HepG2 (cell line): ENCODE results near the gene HMCN2. TPM values are rescaled to one million over a fixed set of nuclear protein-coding genes. Genes with fewer than 3 reads are reported as not detected.

ENCODE experiments used
- ATAD3A ChIP-seq: sonication (generic); formaldehyde crosslinking; IDR thresholded peaks from 2 replicates; pipeline ENCODE4 v1.4.0; 2020; ENCODE audit warnings: missing genetic modification reagents
- GLI4 ChIP-seq: sonication (generic); formaldehyde crosslinking; IDR thresholded peaks from 2 replicates; pipeline ENCODE4 v1.5.1; 2020; ENCODE audit warnings: missing genetic modification reagents, mild to moderate bottlenecking, moderate library complexity, borderline replicate concordance
- KLF12 ChIP-seq: sonication (generic); formaldehyde crosslinking; IDR thresholded peaks from 2 replicates; pipeline ENCODE4 v1.4.0; 2020; ENCODE audit warnings: missing genetic modification reagents, borderline replicate concordance
- KLF13 ChIP-seq: sonication (generic); formaldehyde crosslinking; IDR thresholded peaks from 2 replicates; pipeline ENCODE4 v1.4.0; 2020; ENCODE audit warnings: mild to moderate bottlenecking, missing genetic modification reagents
- MAF1 ChIP-seq: sonication (generic); formaldehyde crosslinking; IDR thresholded peaks from 2 replicates; pipeline ENCODE4 v1.5.0; 2020; ENCODE audit warnings: missing genetic modification reagents, borderline replicate concordance
- MAFF ChIP-seq: IDR thresholded peaks from 2 replicates; pipeline ENCODE4 v1.6.1; 2011; ENCODE audit warnings: low read depth, low read length, improper control_type of control experiment
- NFKBIZ ChIP-seq: IDR thresholded peaks from 2 replicates; pipeline ENCODE4 v1.6.1; 2018; ENCODE audit warnings: missing genetic modification reagents, missing compliant biosample characterization
- PHF8 ChIP-seq: sonication (generic); formaldehyde crosslinking; IDR thresholded peaks from 2 replicates; pipeline ENCODE4 v1.5.0; 2020; ENCODE audit warnings: missing genetic modification reagents
- SMAD3 ChIP-seq: sonication (generic); formaldehyde crosslinking; IDR thresholded peaks from 2 replicates; pipeline ENCODE4 v1.4.0; 2020; ENCODE audit warnings: missing genetic modification reagents
- TSC22D2 ChIP-seq: sonication (generic); formaldehyde crosslinking; IDR thresholded peaks from 2 replicates; pipeline ENCODE4 v1.5.1; 2020; ENCODE audit warnings: missing genetic modification reagents, mild to moderate bottlenecking, borderline replicate concordance
- YEATS4 ChIP-seq: sonication (generic); formaldehyde crosslinking; IDR thresholded peaks from 2 replicates; pipeline ENCODE4 v1.4.0; 2020; ENCODE audit warnings: missing genetic modification reagents, borderline replicate concordance
- ZBTB7A ChIP-seq: sonication (generic); formaldehyde crosslinking; IDR thresholded peaks from 2 replicates; pipeline ENCODE4 v1.8.0; 2022; ENCODE audit warnings: mild to moderate bottlenecking, missing genetic modification reagents
- ZNF124 ChIP-seq: sonication (generic); formaldehyde crosslinking; IDR thresholded peaks from 2 replicates; pipeline ENCODE4 v1.4.0; 2020; ENCODE audit warnings: missing genetic modification reagents
- ZNF235 ChIP-seq: sonication (generic); formaldehyde crosslinking; IDR thresholded peaks from 2 replicates; pipeline ENCODE4 v1.8.1; 2023; ENCODE audit warnings: mild to moderate bottlenecking, missing genetic modification reagents, borderline replicate concordance
- ZNF773 ChIP-seq: sonication (generic); formaldehyde crosslinking; IDR thresholded peaks from 2 replicates; pipeline ENCODE4 v1.4.0; 2020; ENCODE audit warnings: missing genetic modification reagents, borderline replicate concordance
- ZNF775 ChIP-seq: sonication (generic); formaldehyde crosslinking; IDR thresholded peaks from 2 replicates; pipeline ENCODE4 v1.4.0; 2020; ENCODE audit warnings: missing genetic modification reagents, mild to moderate bottlenecking, moderate library complexity, borderline replicate concordance
- ZNF788 ChIP-seq: sonication (generic); formaldehyde crosslinking; IDR thresholded peaks from 2 replicates; pipeline ENCODE4 v1.5.0; 2020; ENCODE audit warnings: mild to moderate bottlenecking, missing genetic modification reagents, borderline replicate concordance
- polyA plus RNA-seq, 8 experiments: library from polyadenylated mRNA; depleted of rRNA in 3 of 8; stranded (reverse) in 7 of 8; unstranded in 1 of 8; fragments of >200 nt; fragmentation: Illumina TruSeq in 4 of 8; extraction: Trizol in 4 of 8; gene quantifications; 2 replicates each; pipeline versions ENCODE4 v1.2.1 to v1.2.3, GENCODE V29; 2011 to 2016; ENCODE audit warnings: low read depth in 4 of 8, missing spikeins in 1 of 8, mixed read lengths in 1 of 8; ENCODE audit not compliant: insufficient read depth in 1 of 8
- total RNA-seq, 5 experiments: library from RNA; depleted of rRNA; stranded (reverse); fragments of >200 nt; fragmentation: Illumina TruSeq; extraction: Trizol; gene quantifications; 2 replicates each; pipeline ENCODE4 v1.2.3, GENCODE V29; 2016; ENCODE audit warnings: low read depth in 1 of 5
- TF ChIP-seq, protein P1 (sequence below): sonication (generic); formaldehyde crosslinking; IDR thresholded peaks from 2 replicates; pipeline ENCODE4 v1.5.1; 2020; ENCODE audit warnings: missing genetic modification reagents, mild to moderate bottlenecking, borderline replicate concordance
- TF ChIP-seq, protein P2 (sequence below): sonication (generic); formaldehyde crosslinking; IDR thresholded peaks from 2 replicates; pipeline ENCODE4 v1.5.0; 2020; ENCODE audit warnings: mild to moderate bottlenecking, low read depth, missing genetic modification reagents, borderline replicate concordance
- TF ChIP-seq, protein P3 (sequence below): sonication (generic); formaldehyde crosslinking; IDR thresholded peaks from 2 replicates; pipeline ENCODE4 v1.4.0; 2020; ENCODE audit warnings: missing genetic modification reagents
- TF ChIP-seq, protein P4 (sequence below): sonication (generic); formaldehyde crosslinking; IDR thresholded peaks from 2 replicates; pipeline ENCODE4 v1.5.0; 2020; ENCODE audit warnings: missing genetic modification reagents, mild to moderate bottlenecking, borderline replicate concordance

The HMCN2 gene
- total and polyA plus RNA-seq, 2 of the 13 experiments (the other 11 are each of a cell fraction or from before 2014, with no cell fraction given): 0.09 TPM; not detected in 1

DNA sequence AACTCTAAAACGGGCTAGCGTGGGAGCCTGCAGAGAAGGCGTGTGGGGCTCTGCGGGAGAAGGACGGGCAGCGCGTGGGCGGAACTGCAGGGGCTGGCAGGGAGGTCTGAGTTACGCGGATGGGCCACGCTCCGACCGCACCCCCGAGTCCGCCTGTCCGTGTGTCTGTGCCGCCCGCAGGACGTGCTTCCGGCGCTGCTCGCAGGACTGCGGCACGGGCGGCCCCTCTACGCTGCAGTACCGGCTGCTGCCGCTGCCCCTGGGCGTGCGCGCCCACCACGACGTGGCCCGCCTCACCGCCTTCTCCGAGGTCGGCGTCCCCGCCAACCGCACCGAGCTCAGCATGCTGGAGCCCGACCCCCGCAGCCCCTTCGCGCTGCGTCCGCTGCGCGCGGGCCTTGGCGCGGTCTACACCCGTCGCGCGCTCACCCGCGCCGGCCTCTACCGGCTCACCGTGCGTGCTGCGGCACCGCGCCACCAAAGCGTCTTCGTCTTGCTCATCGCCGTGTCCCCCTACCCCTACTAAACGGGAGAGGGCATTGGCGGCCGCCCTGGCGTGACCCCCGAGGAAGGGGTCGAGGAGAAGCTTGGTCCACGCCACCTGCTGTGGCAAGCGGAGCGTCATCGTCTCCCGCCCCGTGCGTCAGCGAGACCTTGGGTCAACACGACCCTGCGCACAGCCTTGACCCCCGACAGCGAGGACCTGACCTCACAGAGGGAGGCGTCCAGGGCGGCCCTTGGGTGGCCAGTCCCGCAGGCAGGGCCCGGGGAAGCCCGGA is 167.8 kb downstream of the HMCN2 start (continued):
- TF ChIP-seq YEATS4 (CRISPR knock-in tag) (peak; percentile 81), ATAD3A (no peak), ZNF235 (CRISPR knock-in tag) (no peak), GLI4 (CRISPR knock-in tag) (no peak), MAF1 (CRISPR knock-in tag) (0 out of 2 replicates have a peak, but pooled peaks have one; percentile 70), ZNF775 (CRISPR knock-in tag) (no peak), KLF12 (CRISPR knock-in tag) (peak; percentile 46; the same call in 1 of the 2 replicates), PHF8 (peak; percentile 36; the same call in 1 of the 2 replicates), ZNF773 (CRISPR knock-in tag) (no peak), MAFF (no peak), NFKBIZ (CRISPR knock-in tag) (no peak), ZNF788 (CRISPR knock-in tag) (peak; percentile 21; the same call in 1 of the 2 replicates), KLF13 (CRISPR knock-in tag) (no peak), ZNF124 (CRISPR knock-in tag) (no peak), SMAD3 (CRISPR knock-in tag) (no peak), ZBTB7A (CRISPR knock-in tag) (peak; percentile 18; the same call in 1 of the 2 replicates), TSC22D2 (CRISPR knock-in tag) (no peak)
- TF ChIP-seq, protein P1, sequence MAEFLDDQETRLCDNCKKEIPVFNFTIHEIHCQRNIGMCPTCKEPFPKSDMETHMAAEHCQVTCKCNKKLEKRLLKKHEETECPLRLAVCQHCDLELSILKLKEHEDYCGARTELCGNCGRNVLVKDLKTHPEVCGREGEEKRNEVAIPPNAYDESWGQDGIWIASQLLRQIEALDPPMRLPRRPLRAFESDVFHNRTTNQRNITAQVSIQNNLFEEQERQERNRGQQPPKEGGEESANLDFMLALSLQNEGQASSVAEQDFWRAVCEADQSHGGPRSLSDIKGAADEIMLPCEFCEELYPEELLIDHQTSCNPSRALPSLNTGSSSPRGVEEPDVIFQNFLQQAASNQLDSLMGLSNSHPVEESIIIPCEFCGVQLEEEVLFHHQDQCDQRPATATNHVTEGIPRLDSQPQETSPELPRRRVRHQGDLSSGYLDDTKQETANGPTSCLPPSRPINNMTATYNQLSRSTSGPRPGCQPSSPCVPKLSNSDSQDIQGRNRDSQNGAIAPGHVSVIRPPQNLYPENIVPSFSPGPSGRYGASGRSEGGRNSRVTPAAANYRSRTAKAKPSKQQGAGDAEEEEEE: no peak
- TF ChIP-seq, protein P2, sequence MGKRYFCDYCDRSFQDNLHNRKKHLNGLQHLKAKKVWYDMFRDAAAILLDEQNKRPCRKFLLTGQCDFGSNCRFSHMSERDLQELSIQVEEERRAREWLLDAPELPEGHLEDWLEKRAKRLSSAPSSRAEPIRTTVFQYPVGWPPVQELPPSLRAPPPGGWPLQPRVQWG (CRISPR knock-in tag): no peak
- TF ChIP-seq, protein P3, sequence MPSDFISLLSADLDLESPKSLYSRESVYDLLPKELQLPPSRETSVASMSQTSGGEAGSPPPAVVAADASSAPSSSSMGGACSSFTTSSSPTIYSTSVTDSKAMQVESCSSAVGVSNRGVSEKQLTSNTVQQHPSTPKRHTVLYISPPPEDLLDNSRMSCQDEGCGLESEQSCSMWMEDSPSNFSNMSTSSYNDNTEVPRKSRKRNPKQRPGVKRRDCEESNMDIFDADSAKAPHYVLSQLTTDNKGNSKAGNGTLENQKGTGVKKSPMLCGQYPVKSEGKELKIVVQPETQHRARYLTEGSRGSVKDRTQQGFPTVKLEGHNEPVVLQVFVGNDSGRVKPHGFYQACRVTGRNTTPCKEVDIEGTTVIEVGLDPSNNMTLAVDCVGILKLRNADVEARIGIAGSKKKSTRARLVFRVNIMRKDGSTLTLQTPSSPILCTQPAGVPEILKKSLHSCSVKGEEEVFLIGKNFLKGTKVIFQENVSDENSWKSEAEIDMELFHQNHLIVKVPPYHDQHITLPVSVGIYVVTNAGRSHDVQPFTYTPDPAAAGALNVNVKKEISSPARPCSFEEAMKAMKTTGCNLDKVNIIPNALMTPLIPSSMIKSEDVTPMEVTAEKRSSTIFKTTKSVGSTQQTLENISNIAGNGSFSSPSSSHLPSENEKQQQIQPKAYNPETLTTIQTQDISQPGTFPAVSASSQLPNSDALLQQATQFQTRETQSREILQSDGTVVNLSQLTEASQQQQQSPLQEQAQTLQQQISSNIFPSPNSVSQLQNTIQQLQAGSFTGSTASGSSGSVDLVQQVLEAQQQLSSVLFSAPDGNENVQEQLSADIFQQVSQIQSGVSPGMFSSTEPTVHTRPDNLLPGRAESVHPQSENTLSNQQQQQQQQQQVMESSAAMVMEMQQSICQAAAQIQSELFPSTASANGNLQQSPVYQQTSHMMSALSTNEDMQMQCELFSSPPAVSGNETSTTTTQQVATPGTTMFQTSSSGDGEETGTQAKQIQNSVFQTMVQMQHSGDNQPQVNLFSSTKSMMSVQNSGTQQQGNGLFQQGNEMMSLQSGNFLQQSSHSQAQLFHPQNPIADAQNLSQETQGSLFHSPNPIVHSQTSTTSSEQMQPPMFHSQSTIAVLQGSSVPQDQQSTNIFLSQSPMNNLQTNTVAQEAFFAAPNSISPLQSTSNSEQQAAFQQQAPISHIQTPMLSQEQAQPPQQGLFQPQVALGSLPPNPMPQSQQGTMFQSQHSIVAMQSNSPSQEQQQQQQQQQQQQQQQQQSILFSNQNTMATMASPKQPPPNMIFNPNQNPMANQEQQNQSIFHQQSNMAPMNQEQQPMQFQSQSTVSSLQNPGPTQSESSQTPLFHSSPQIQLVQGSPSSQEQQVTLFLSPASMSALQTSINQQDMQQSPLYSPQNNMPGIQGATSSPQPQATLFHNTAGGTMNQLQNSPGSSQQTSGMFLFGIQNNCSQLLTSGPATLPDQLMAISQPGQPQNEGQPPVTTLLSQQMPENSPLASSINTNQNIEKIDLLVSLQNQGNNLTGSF: no peak
- TF ChIP-seq, protein P4, sequence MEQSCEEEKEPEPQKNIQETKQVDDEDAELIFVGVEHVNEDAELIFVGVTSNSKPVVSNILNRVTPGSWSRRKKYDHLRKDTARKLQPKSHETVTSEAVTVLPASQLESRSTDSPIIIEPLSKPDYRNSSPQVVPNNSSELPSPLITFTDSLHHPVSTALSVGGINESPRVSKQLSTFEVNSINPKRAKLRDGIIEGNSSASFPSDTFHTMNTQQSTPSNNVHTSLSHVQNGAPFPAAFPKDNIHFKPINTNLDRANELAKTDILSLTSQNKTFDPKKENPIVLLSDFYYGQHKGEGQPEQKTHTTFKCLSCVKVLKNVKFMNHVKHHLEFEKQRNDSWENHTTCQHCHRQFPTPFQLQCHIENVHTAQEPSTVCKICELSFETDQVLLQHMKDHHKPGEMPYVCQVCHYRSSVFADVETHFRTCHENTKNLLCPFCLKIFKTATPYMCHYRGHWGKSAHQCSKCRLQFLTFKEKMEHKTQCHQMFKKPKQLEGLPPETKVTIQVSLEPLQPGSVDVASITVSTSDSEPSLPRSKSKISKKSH (CRISPR knock-in tag): no peak
